Transverse colon (tissue), 3 donors: ENCODE data around the gene WDFY2.

ENCODE experiments used
- CTCF ChIP-seq, 5 experiments: fragments of 200-600 bp in 3 of 5; fragments of 450-650 bp in 2 of 5; sonication (generic) in 3 of 5; IDR thresholded peaks; 1 replicate in 2 of 5; 2 replicates in 3 of 5; pipeline ENCODE4 v1.5.1; 2016 to 2017; ENCODE audit warnings: antibody characterized with exemption in 5 of 5, inconsistent platforms in 3 of 5, mild to moderate bottlenecking in 2 of 5, moderate library complexity in 1 of 5
- EP300 ChIP-seq: sonication (generic); formaldehyde crosslinking; IDR thresholded peaks from one replicate; pipeline ENCODE4 v1.6.1; 2017; ENCODE audit warnings: antibody characterized with exemption, low read depth
- POLR2A ChIP-seq: fragments of 450-650 bp; IDR thresholded peaks from one replicate; pipeline ENCODE4 v1.6.1; 2016; ENCODE audit warnings: antibody characterized with exemption, mild to moderate bottlenecking, moderate library complexity

- no peak for TF ChIP-seq CTCF (IDR thresholded peaks at IDR 0.05)
- TF ChIP-seq EP300: no peak
- no peak for TF ChIP-seq POLR2A
These were observed 201.6 kb downstream of the WDFY2 start for GRCh38 chr13:51785712-51786424.
